Neural crest cell (in vitro differentiated cells): ENCODE results near the gene PLCL1. TPM values are rescaled to one million over a fixed set of nuclear protein-coding genes. Genes with fewer than 3 reads are reported as not detected.

ENCODE experiments used
- DNase-seq: peaks from one replicate; pipeline ENCODE4 v3.0.0; 2021; ENCODE audit warnings: low read depth, mixed read lengths, low spot score
- H3K27ac Mint-ChIP-seq: one replicate; pipeline ENCODE4 v1.8.0; 2021; ENCODE audit warnings: mild to moderate bottlenecking, mixed read lengths; ENCODE audit not compliant: unreplicated experiment
- H3K27me3 Mint-ChIP-seq: 2 replicates; pipeline ENCODE4 v1.8.0; 2021; ENCODE audit warnings: low read depth, mild to moderate bottlenecking, mixed read lengths
- H3K36me3 Mint-ChIP-seq: 2 replicates; pipeline ENCODE4 v1.8.0; 2021; ENCODE audit warnings: low read depth, mild to moderate bottlenecking, mixed read lengths
- H3K4me1 Mint-ChIP-seq: 2 replicates; pipeline ENCODE4 v1.8.0; 2021; ENCODE audit warnings: mixed read lengths
- H3K4me3 Mint-ChIP-seq: one replicate; pipeline ENCODE4 v1.8.0; 2021; ENCODE audit warnings: mild to moderate bottlenecking, mixed read lengths
- H3K9me3 Mint-ChIP-seq: 2 replicates; pipeline ENCODE4 v1.8.0; 2021; ENCODE audit warnings: mixed read lengths
- CTCF ChIP-seq: fragments of 200-600 bp; sonication (generic); conservative IDR thresholded peaks from 2 replicates; pipeline ENCODE4 v1.5.0; 2021; ENCODE audit warnings: antibody characterized with exemption, mild to moderate bottlenecking
- total RNA-seq: library from RNA; stranded (reverse); gene quantifications from 2 replicates; pipeline ENCODE4 v1.2.1, GENCODE V29; 2021

The PLCL1 gene
- total RNA-seq, 1 donor from 2014 or later, result 0.72 TPM

DNA sequence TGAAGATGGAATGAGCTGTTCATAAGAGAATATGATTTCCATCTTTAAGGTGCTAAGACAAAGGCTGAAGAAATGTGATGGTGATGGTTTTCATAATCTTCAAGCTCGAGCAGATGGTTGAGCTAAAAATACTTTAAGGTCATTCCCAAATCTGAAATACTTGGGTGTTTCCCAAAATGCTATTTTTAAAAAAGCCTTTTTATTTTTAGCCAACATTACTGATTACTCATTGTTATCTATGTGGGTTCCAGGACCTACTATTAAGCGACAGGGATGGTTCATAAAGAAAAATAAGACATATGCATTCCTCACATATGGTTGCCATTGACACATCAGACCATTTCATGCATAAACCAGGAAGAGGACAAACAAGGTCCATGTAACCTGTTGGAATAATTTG lies 298.5 kb downstream of the PLCL1 start:
- Mint-ChIP-seq H3K36me3 (no peaks in the 10 kb centered on the region), H3K27ac (no peak overlapping the region), H3K9me3 (peaks cover 2% of the 10 kb centered on the region), H3K27me3 (no peaks in the 10 kb centered on the region), H3K4me3 (no peak overlapping the region), H3K4me1 (peaks cover 11% of the 10 kb centered on the region)
- no peak for DNase-seq
- TF ChIP-seq CTCF, result no peak

DNA sequence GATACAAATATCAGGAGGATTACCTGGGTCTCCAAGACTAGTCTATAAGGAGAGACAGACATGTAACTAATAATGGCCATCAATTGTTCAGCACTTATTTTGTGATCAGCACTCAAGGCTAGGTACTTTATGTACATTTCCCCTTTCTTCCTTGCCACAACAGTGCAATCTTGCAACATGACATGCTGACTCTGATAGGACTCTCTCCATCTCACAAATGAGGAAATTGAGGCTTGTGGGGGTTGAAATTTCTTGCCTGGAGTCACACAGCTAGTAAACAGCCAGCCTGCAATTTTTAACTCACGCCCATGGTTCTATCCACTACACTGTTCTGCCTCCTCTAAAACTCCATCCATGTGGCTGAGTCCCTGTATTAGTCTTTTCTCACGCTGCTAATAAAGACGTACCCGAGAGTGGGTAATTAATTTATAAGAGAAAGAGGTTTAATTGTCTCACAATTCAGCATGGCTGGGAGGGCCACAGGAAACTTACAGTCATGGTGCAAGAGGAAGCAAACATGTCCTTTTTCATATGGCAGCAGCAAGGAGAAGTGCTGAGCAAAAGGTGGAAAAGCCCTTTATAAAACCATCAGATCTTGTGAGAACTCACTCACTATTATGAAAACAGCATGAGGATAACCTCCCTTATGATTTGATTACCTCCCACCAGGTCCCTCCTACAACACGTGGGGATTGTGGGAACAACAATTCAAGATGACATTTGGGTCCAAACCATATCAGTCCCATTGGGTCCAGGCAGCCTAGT lies 302.4 kb downstream of the PLCL1 start:
- Mint-ChIP-seq H3K4me1 (peaks cover 4% of the 10 kb centered on the region), H3K27me3 (no peaks in the 10 kb centered on the region), H3K4me3 (no peak overlapping the region), H3K36me3 (no peaks in the 10 kb centered on the region), H3K27ac (no peak overlapping the region), H3K9me3 (peaks cover 2% of the 10 kb centered on the region)
- DNase-seq, result no peak
- TF ChIP-seq CTCF, result no peak

- H3K4me1 Mint-ChIP-seq, result peaks cover 8% of the 10 kb centered on the region
- no peaks in the 10 kb centered on the region for H3K27me3 Mint-ChIP-seq
- H3K4me3 Mint-ChIP-seq, result no peak overlapping the region
- TF ChIP-seq CTCF, result no peak
- no peaks in the 10 kb centered on the region for H3K36me3 Mint-ChIP-seq
- no peak overlapping the region for H3K27ac Mint-ChIP-seq
- DNase-seq, result no peak
- no peaks in the 10 kb centered on the region for H3K9me3 Mint-ChIP-seq
Observed at GRCh38 chr2:198113316-198113715, 308.9 kb downstream of the PLCL1 start.

DNA sequence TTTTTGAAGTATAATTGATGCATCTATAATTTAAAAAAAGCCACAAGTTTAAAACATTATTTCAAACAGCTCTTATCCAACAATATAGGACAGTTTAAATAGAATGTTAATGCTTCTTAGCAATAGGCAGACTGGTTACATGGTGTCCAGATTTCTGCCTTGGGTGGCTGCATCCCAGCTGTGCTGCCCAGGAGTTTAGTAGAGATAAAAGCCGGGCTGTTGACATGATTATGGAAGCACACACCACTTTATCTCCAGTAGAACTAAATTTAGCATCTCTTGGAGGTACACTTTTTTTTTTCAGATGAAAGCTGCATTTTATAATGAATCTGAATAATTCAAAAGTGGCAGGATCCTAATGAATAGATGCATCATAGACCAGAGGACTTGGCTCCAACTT lies 309.7 kb downstream of the PLCL1 start:
- no peaks in the 10 kb centered on the region for H3K27me3 Mint-ChIP-seq
- no peak for TF ChIP-seq CTCF
- H3K9me3 Mint-ChIP-seq, result no peaks in the 10 kb centered on the region
- H3K36me3 Mint-ChIP-seq, result no peaks in the 10 kb centered on the region
- DNase-seq, result no peak
- peaks cover 8% of the 10 kb centered on the region for H3K4me1 Mint-ChIP-seq
- H3K27ac Mint-ChIP-seq, result no peak overlapping the region
- no peak overlapping the region for H3K4me3 Mint-ChIP-seq

- H3K27ac Mint-ChIP-seq, result no peak overlapping the region
- H3K36me3 Mint-ChIP-seq, result no peaks in the 10 kb centered on the region
- peaks cover 6% of the 10 kb centered on the region for H3K4me1 Mint-ChIP-seq
- H3K4me3 Mint-ChIP-seq, result no peak overlapping the region
- no peaks in the 10 kb centered on the region for H3K27me3 Mint-ChIP-seq
- TF ChIP-seq CTCF, result no peak
- H3K9me3 Mint-ChIP-seq, result no peaks in the 10 kb centered on the region
- no peak for DNase-seq
Observed at GRCh38 chr2:198115201-198115600, 310.8 kb downstream of the PLCL1 start.
